T-helper 1 cell treated with Interleukin-12 subunit alpha and Interleukin-12 subunit beta and Interleukin-4 antibody, amounts not matched to agents 30 ng/mL and 1 ng/mL, for 36 hours (primary cell): ENCODE data around the gene MINDY4. TPM values are rescaled to one million over a fixed set of nuclear protein-coding genes. Genes with fewer than 3 reads are reported as not detected.

ENCODE experiments used
- intact Hi-C: fragments of 100-400 bp; cut with micrococcal nuclease; formaldehyde crosslinking; loops from one replicate; pipeline ENCODE4 v1.15.1; 2024
- total RNA-seq: library from RNA; stranded (reverse); gene quantifications from 2 replicates; pipeline ENCODE4 v1.2.3, GENCODE V29; 2022

Gene MINDY4
- total RNA-seq, 1 donor from 2014 or later = 0.78 TPM

DNA sequence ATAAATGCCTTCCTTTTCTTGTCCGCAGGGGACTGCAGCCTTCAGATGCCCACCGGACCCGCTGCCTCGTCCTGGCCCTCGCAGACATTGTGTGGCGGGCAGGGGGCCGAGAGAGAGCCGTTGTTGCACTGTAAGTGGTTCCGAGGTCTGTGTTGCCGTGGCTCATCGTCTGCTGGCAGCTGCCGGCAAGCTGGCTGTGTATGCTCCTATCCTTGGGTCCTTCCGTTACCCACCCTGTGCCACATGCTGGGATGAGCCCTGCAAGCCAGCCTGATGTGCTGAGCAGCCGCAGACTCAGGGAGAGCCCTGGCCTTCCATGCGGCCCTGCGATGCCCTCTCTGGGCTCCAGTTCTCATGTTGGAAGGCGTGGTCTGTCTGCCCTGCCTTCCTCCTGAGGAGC is 79.2 kb downstream of the MINDY4 start:
- intact Hi-C loops = no loop called here

DNA sequence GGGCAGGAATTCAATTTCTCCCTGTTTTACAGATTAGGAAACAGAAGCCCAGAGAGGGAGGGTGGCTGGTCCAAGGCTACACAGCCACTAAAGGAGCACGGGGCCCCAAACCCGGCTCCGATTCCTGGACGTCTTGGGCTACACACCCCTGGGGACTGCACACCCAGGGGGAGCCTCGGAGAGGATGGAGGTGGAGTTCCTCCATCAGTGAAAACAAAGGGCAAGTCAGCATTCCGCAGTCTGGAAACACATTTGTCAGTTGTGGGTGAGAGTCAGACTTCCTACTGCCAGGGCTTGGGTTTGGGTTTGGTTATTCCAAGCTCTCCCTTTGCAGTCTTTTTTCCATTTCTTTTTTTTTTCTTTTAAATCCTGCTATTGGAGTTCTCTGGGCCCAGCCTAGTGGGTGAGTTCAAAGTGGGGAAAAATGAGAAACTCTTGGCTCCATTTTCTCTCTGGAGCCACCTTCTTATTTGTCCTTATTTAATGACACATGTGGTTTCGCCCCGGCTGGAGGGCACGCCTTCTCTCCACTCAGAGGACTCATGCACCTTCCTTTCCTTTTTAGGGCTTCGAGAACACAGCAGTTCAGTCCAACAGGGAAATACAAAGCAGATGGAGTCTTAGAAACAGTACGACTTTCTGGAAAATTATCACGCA is 80.6 kb downstream of the MINDY4 start:
- intact Hi-C loops = no loop called here

DNA sequence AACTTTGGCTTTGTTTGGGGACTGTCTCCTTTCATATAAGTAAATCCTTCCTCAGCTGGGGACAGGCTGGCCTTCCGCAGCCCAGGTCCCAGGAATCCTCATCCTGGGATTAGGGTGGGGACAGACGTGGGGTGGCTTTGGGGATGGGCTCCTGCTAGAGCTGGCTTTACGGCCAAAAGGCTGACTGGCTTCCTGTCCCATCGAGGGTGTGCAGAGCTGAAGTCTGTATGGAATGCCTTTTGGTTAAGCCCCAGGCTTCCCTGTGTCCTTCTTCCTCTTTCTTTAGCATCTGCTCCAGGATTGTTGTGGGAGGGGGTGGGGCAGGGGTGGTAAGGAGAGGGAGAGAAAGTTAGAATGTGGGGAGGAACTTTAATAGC is 81.1 kb downstream of the MINDY4 start:
- intact Hi-C loops = no loop called here

- intact Hi-C loops = no loop called here
Measured at GRCh38 chr7:30852744-30853288, 81.6 kb downstream of the MINDY4 start.

DNA sequence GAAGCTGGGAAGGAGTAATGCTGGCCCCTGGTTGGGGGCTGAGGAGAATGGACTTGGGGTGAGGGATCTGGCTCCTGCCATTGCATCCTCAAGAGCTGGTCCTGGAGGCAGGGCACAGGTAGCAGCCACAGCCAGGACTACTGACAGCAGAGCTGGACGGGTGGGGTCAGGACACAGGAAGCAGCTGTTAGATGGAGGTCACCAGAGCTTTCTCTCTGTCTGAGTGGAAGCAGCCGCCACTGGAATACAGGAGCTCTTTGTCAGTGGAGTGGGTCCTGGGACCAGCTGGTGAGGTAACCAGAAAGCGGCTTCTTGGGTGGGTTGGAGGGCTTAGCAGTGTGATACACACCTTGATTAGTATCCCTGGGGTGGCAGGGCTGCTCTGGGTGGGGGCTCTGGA is 82.4 kb downstream of the MINDY4 start:
- intact Hi-C loops = no loop called here

- intact Hi-C loops = no loop called here
Measured at GRCh38 chr7:30855936-30856335, 84.7 kb downstream of the MINDY4 start.

DNA sequence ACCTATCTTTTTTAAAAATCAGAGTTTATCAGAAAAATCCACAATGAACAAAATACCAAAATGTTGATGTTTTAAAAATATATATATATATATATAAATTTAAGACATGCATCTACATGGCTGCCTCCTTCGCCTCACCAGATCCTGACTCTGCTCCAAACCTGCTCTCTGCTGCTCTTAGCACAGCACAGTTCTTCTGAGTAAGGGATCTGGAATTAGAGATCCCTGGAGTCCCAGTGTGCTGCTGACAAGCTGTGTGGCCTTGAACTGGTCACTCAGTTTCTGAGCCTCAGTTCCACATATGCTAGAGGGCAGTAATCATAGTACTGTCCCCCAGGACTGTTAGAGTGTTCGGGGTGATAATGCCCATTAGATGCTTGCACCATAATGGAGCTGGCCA is 87.4 kb downstream of the MINDY4 start:
- intact Hi-C loops = no loop called here

GRCh38 chr7:30859202-30859939 is 88.2 kb downstream of the MINDY4 start:
- intact Hi-C loops = no loop called here

- intact Hi-C loops = no loop called here
Measured at GRCh38 chr7:30859940-30860496, 88.8 kb downstream of the MINDY4 start.

- intact Hi-C loops = no loop called here
Measured at GRCh38 chr7:30861612-30862011, 90.4 kb downstream of the MINDY4 start.

DNA sequence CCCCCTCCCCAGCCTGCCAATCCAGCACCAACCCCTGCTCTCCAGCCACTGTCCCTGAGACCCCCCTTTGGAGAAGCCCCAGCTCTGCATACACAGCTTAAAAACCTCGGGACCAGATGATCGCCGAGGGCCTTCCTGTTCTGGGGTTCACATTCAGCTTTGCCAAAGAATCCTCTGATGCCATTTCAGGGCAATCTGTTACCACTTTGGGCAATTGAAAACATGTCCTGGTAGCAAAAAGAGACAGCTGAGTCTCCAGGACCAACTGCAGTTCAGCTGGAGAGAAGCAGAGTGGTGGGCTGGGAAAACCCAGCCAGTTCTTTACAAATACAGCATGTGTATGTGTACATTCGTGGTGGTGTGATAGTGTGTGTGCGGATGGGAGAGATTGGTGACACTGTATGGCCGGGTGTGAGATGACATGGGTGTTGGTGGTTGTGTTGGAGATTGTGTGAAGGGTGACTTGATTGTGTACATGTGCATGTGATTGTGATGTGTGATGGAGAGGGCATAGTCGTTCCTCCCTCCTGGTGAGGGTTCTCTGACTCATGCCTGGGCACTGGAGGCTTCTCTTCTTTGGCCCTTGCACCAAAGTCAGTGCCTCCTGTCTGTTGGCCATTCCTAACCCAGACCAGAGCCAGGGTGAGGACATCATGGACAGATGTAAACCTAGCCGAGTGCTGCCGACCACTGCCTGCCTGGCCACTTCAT is 91.9 kb downstream of the MINDY4 start:
- intact Hi-C loops = no loop called here

DNA sequence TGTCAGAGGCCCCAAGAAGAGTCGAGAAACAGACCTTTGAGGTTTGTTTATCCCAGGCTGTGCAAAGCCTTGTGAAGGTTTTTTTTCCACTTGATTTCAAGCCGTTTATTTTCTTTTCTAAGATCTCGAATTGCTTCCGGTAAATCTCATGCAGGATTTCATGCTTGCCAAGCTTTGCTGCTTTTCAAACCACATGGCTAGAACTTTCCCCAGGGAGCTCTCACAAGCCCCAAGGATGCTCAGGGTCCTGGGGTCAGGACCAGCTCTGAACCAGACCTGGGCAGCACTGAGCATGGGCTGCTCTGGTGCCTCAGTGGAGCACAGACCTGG is 92.5 kb downstream of the MINDY4 start:
- intact Hi-C loops = no loop called here

DNA sequence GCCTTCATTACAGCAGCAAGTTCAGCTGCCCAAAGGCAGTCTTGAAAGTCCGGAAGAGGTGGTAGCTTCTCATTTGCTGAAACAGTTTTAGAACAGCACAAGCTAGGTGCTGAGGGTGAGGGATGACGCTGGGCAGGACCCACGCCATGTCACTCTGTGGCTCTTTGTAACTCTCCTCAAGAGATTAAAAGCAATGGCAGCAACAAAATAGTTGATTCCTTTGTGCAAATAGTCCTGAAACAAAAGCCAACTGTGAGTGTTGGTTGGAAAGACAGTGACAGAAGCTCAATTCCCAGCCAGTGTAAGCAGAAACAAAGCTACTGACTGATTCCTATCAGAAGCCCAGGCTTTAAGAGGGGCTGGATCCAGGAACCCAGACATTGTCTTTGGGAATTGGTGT is 92.9 kb downstream of the MINDY4 start:
- intact Hi-C loops = no loop called here

DNA sequence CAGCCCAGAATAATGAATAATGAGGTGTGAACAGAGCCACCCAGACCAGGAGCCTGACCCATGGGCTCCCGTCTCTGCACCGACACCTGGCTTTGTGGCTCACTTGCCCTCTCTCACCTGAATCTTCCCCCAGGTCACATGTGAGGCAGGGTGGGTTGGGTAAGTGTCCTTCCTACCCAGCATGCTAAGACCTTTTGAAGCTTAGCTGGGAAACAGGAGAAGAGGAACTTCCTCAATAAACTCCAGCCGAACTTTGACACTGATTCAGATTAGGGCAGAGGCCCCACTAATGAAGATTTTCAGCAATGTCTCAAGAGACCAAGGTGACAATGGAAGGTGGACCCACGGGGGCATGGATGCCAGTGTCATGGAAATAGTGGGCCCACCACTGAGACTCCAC is 93.9 kb downstream of the MINDY4 start:
- intact Hi-C loops = no loop called here

GRCh38 chr7:30865821-30866220 is 94.6 kb downstream of the MINDY4 start:
- intact Hi-C loops = no loop called here

DNA sequence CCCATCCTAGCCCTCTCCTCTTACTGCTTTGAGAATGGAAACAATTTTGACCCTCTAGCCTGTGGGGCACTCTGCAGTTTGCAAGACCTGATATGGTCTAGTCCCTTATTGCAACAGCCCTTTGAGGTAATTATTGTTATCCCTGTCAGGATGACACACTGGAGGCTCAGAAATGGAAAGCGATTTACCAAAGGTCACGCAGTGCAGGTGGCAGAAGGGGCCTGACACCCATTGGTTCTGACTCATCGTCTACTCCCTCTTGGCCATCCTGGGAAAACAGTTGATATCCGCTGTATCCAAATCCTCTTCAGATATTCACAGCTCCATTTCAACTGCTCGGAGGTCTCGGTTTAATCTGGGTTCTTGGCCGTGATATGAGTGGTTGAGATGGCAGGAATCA is 95.7 kb downstream of the MINDY4 start:
- intact Hi-C loops = no loop called here

- intact Hi-C loops = no loop called here
Measured at GRCh38 chr7:30867483-30867882, 96.3 kb downstream of the MINDY4 start.

GRCh38 chr7:30869794-30870611 is 98.8 kb downstream of the MINDY4 start:
- intact Hi-C loops = no loop called here

GRCh38 chr7:30870821-30871518 is 99.8 kb downstream of the MINDY4 start:
- intact Hi-C loops = no loop called here

DNA sequence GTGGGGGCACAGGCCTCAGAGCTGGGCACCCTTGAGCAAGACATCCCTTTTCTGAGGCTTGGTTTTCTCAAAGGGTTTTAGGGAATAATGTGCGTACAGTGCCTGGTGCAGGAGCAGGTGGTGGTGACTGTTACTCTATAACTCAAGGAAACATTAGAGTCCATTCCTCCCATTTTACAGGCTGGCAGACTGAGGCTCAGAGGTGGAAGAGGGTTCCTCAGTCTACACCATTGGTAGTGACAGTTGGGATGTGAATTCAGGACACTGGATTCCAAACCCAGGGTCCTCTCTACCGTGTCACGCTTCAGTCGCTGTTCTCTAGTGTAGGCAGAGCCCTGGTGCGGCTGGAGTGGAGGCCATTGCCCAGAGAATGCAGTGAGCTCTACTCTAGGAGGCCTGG is 100.4 kb downstream of the MINDY4 start:
- intact Hi-C loops = no loop called here

GRCh38 chr7:30873207-30873606 is 102.0 kb downstream of the MINDY4 start:
- intact Hi-C loops = no loop called here
